ENCODE results near the gene ASXL3. TPM values are rescaled to one million over a fixed set of nuclear protein-coding genes. Genes with fewer than 3 reads are reported as not detected.

ASXL3 gene
- total RNA-seq, 1 donor from 2014 or later, result 8.2 TPM

GRCh38 chr18:33538418-33539042 is 39.5 kb upstream of the ASXL3 start:
- H3K36me3 ChIP-seq (ENCODE audit: insufficient read depth, low read length), result no peaks in the 10 kb centered on the region
- H3K9me3 Mint-ChIP-seq (ENCODE audit: unreplicated experiment), result no peaks in the 10 kb centered on the region

GRCh38 chr18:33540392-33540791 is 37.6 kb upstream of the ASXL3 start:
- Histone ChIP-seq H3K27ac (ENCODE audit: low read depth, low read length) (no peak overlapping the region), H2AFZ (ENCODE audit: low read depth, low read length) (no peak overlapping the region), H3K27me3 (ENCODE audit: insufficient read depth, low read length) (no peaks in the 10 kb centered on the region), H3K4me1 (ENCODE audit: insufficient read depth, low read length) (no peaks in the 10 kb centered on the region), H3K4me3 (ENCODE audit: insufficient read depth, low read depth, low read length) (no peak overlapping the region), H3K9ac (ENCODE audit: low read length) (no peak overlapping the region), H3K36me3 (ENCODE audit: insufficient read depth, low read length) (no peaks in the 10 kb centered on the region), H3K4me2 (ENCODE audit: low read length) (no peak overlapping the region), H3K9me3 (ENCODE audit: insufficient read depth, low read depth, low read length) (no peaks in the 10 kb centered on the region), H3K79me2 (ENCODE audit: insufficient read depth, low read length) (no peaks in the 10 kb centered on the region), H4K20me1 (ENCODE audit: insufficient read depth, low read length) (no peaks in the 10 kb centered on the region)
- DNase-seq (ENCODE audit: low read depth) (no peak), FAIRE-seq (no peak)
- Mint-ChIP-seq H3K4me3 (ENCODE audit: unreplicated experiment) (no peak overlapping the region), H3K4me1 (ENCODE audit: low read depth, unreplicated experiment) (no peaks in the 10 kb centered on the region), H3K36me3 (ENCODE audit: low read depth, unreplicated experiment) (no peaks in the 10 kb centered on the region), H3K9me3 (ENCODE audit: unreplicated experiment) (no peaks in the 10 kb centered on the region), H3K27ac (ENCODE audit: unreplicated experiment) (no peak overlapping the region), H3K27me3 (ENCODE audit: low read depth, unreplicated experiment) (no peaks in the 10 kb centered on the region)
- no peak for TF ChIP-seq EZH2 (IDR thresholded peaks at IDR 0.05; ENCODE audit: insufficient read depth, low read length)
- TF ChIP-seq CTCF (IDR thresholded peaks at IDR 0.05; ENCODE audit: insufficient read depth, low read depth, low read length), result no peak

More at GRCh38 chr18:33538418-33539042, 39.5 kb upstream of the ASXL3 start:
- no peak overlapping the region for H3K4me3 ChIP-seq (ENCODE audit: insufficient read depth, low read depth, low read length)
- no peaks in the 10 kb centered on the region for H3K27me3 ChIP-seq (ENCODE audit: insufficient read depth, low read length)
- H4K20me1 ChIP-seq (ENCODE audit: insufficient read depth, low read length), result no peaks in the 10 kb centered on the region
- no peak overlapping the region for H3K27ac ChIP-seq (ENCODE audit: low read depth, low read length)
- no peak overlapping the region for H3K9ac ChIP-seq (ENCODE audit: low read length)
- no peak overlapping the region for H2AFZ ChIP-seq (ENCODE audit: low read depth, low read length)
- no peak overlapping the region for H3K4me2 ChIP-seq (ENCODE audit: low read length)
- H3K4me3 Mint-ChIP-seq (ENCODE audit: unreplicated experiment), result no peak overlapping the region
- no peaks in the 10 kb centered on the region for H3K4me1 Mint-ChIP-seq (ENCODE audit: low read depth, unreplicated experiment)
- H3K27me3 Mint-ChIP-seq (ENCODE audit: low read depth, unreplicated experiment), result no peaks in the 10 kb centered on the region
- no peak for DNase-seq (ENCODE audit: low read depth)
- H3K79me2 ChIP-seq (ENCODE audit: insufficient read depth, low read length), result no peaks in the 10 kb centered on the region
- no peak for FAIRE-seq
- no peaks in the 10 kb centered on the region for H3K36me3 Mint-ChIP-seq (ENCODE audit: low read depth, unreplicated experiment)
- TF ChIP-seq CTCF (IDR thresholded peaks at IDR 0.05; ENCODE audit: insufficient read depth, low read depth, low read length), result no peak
- no peak for TF ChIP-seq EZH2 (IDR thresholded peaks at IDR 0.05; ENCODE audit: insufficient read depth, low read length)
- no peak overlapping the region for H3K27ac Mint-ChIP-seq (ENCODE audit: unreplicated experiment)
- no peaks in the 10 kb centered on the region for H3K4me1 ChIP-seq (ENCODE audit: insufficient read depth, low read length)
- no peaks in the 10 kb centered on the region for H3K9me3 ChIP-seq (ENCODE audit: insufficient read depth, low read depth, low read length)

- TF ChIP-seq CTCF (IDR thresholded peaks at IDR 0.05; ENCODE audit: insufficient read depth, low read depth, low read length) (no peak), EZH2 (IDR thresholded peaks at IDR 0.05; ENCODE audit: insufficient read depth, low read length) (no peak)
Observed at GRCh38 chr18:33541316-33541715, 36.7 kb upstream of the ASXL3 start.

More at GRCh38 chr18:33541316-33541715, 36.7 kb upstream of the ASXL3 start:
- H3K4me1 ChIP-seq (ENCODE audit: insufficient read depth, low read length), result no peaks in the 10 kb centered on the region
- H3K27me3 Mint-ChIP-seq (ENCODE audit: low read depth, unreplicated experiment), result no peaks in the 10 kb centered on the region
- H3K36me3 Mint-ChIP-seq (ENCODE audit: low read depth, unreplicated experiment), result no peaks in the 10 kb centered on the region
- H3K27ac Mint-ChIP-seq (ENCODE audit: unreplicated experiment), result no peak overlapping the region
- no peak overlapping the region for H3K9ac ChIP-seq (ENCODE audit: low read length)
- H3K4me3 ChIP-seq (ENCODE audit: insufficient read depth, low read depth, low read length), result no peak overlapping the region
- no peak overlapping the region for H3K27ac ChIP-seq (ENCODE audit: low read depth, low read length)
- DNase-seq (ENCODE audit: low read depth), result no peak
- H3K4me3 Mint-ChIP-seq (ENCODE audit: unreplicated experiment), result no peak overlapping the region
- H3K36me3 ChIP-seq (ENCODE audit: insufficient read depth, low read length), result no peaks in the 10 kb centered on the region
- H3K27me3 ChIP-seq (ENCODE audit: insufficient read depth, low read length), result no peaks in the 10 kb centered on the region
- no peaks in the 10 kb centered on the region for H3K9me3 Mint-ChIP-seq (ENCODE audit: unreplicated experiment)
- no peaks in the 10 kb centered on the region for H3K4me1 Mint-ChIP-seq (ENCODE audit: low read depth, unreplicated experiment)
- H3K79me2 ChIP-seq (ENCODE audit: insufficient read depth, low read length), result no peaks in the 10 kb centered on the region
- H3K4me2 ChIP-seq (ENCODE audit: low read length), result no peak overlapping the region
- FAIRE-seq, result no peak
- no peaks in the 10 kb centered on the region for H3K9me3 ChIP-seq (ENCODE audit: insufficient read depth, low read depth, low read length)
- H4K20me1 ChIP-seq (ENCODE audit: insufficient read depth, low read length), result no peaks in the 10 kb centered on the region
- no peak overlapping the region for H2AFZ ChIP-seq (ENCODE audit: low read depth, low read length)
